Middle frontal gyrus (tissue), 1 donor: ENCODE results near the gene CCR5AS.
"Not testable (repeated sequence)": the region's sequence is repeated elsewhere in the genome, so short reads cannot be mapped to it uniquely, and the experiment has no call there.

Source experiments
- DNase-seq: peaks from one replicate; pipeline ENCODE4 v3.0.0-alpha.2; 2015; ENCODE audit warnings: low spot score; ENCODE audit errors: extremely low spot score

CCR5AS gene

DNA sequence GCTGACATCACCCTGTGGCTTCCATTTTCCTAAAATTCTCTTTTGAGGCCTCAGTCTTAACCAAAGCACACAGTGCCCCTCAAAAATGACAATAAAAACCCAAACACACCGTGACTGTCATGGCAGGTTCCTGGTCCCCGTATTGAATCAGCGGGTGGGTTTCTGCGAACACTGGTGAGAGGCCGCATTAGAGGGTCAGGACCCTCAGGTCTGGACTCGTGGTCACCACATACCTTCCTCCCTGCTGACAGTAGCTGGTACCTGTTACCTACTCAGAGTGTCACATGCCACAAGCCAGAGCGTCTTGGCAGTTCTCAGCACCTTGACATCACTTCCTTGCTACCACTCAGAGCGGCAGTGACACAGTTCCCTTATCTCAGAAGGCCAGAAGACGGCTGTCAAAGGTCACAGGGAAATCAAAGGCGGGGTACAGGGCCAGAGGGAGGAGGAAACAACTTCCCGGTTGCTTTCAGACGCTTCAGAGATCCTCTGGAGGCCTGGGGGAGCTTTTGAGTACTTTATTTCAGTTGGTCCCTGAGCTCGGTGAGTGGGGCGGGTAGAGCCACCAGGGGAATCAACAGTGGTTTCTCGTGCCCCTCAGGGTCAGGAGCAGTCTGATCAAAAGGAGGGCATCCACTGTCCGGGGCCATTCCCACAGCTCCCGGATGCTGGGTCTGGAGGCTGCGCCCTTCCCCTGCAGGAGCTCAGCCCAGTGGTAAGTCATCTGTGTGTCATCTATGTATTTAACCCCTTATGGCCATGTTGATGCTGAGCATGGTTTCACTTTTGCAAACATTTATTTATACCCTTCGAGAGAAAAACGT, at the start of gene CCR5AS, which contains the start of gene CCRL2:
Gene CCR5AS, minus strand, starts transcription at position 279 of the 824 bp plus-strand sequence.
Gene CCRL2, plus strand, starts transcription at position 472 of the 824 bp plus-strand sequence. CDS start 821 bp downstream, outside the sequence.
- no peak for DNase-seq

DNA sequence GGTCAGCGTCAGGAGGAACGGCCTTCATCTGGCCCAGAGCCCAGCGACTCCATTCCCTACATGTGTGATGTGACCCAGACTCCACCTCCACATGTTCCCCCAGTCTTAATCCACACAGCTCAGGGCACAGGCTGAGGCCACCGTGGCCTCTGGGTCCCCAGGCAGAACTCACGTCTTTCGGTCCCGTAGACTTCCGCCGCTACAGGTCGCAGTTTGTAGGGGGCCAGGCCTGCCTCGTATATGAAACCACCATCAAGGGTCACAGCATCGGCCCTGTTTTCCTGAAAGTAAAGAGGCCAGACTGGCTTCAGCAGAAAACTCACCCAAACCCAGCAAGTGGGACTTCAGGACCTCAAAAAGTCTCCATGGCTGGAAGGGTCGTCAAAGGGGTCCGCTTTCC, 49.3 kb upstream of the CCR5AS start:
- no peak for DNase-seq

DNA sequence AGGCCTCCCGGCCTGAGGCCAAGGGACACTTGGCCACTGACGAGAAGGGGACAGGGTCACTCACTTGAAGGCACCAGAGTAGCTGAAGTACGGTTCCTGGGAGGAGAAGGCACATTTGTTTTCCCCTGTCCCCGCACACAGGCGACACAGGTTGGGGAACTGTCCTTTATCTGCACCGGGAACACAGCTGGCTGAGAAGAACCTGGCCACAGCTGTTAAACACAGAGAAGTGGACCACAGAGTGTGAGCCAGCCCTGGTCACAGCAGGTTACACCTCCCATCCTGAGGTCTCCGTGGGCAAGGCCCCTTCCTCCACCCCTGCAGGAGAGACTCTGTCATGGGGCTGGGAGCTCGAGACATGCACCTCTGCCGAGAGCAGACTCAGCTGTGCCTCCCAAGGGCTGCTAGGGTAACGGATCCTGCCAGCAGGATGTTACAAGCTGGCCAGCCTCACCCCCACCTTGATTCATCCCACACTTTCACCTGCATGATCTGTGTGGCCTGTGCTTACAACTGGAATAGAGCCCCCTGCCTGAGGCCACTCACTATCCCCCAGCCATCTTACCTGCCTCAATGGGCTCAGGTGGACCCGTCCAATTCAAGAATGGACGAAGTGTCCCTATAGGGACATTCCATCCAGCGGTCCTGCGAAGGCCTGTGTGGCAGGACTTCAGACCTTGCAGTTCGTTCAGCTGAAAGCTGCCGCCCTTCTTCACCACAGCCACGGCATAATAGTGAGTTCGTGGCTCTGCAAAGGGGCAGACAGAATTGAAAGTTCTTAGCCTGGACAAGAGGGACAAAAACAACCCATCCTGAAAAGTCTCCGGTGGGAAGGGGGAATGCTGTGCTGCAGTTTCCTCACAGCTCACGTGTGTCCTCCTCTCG, 48.6 kb upstream of the CCR5AS start:
- no peak for DNase-seq

DNA sequence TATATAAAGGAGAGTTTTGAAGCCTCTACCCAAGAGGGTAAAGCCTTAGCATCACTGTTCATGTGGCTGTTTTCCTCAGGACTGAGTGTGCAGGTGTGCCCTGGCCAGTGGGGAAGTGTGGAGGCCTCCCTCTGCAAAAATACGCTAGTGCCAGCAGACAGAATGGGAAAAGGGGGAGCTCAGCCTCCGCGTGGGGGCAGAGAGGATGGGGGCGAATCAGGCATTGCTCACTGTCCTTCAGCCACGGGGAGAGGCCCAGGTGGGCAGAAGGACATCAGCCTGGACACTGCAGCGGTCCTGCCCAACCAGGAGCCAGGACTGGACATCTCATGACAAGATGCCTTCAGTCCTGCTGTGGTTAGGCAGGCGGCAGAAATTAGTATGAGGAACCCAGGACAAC, 47.7 kb upstream of the CCR5AS start:
- no peak for DNase-seq

DNA sequence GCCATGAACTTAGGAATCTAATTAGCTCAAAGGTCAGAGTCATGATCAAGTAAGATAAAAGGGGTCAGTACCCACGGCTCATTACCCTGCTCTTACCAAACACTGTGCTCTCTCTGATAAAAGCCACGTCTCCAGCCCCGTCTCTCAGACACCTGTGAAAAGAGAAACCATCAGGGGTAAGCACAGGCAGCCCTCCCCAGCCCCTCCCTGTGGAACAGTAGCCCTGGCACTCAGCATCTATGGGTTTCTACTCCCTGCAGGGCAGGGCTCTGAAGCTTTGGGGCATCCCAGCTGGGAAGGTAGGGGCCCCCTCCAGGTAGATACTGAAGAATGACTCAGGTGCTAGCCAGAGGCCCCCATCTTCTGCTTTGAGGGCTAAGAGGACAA, 47.3 kb upstream of the CCR5AS start:
- no peak for DNase-seq

DNA sequence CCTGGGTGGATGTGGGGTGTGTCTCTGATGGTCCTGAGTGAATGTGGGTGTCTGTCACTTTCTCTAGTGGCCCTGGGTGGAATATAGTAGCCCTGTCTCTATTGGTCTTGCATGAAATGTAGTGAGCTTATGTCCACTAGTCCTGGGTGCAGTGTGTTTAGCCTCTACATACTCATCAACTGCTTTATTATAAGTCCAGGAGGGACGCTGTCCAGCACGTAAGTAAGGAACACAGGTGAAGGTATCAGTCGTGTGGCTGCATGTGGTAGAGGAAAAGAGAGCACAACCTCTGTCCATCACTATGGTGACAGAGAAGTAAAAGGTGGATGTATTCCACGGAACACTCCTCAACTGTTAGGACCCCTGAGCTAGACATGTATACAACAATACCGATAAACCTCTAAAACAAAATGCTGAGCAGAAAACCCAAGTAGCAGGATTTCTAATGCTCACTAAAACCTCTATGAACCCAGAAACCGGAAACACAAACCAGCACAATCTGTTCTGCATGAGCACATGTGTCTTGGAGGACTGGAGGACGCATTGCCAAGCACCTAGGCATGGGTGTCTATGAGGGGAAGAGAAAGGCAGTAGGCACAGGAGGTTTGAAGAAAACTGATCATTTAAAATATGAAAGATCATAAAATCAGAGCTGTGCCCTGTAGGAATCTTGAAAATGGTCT, 46.8 kb upstream of the CCR5AS start:
- no peak for DNase-seq

DNA sequence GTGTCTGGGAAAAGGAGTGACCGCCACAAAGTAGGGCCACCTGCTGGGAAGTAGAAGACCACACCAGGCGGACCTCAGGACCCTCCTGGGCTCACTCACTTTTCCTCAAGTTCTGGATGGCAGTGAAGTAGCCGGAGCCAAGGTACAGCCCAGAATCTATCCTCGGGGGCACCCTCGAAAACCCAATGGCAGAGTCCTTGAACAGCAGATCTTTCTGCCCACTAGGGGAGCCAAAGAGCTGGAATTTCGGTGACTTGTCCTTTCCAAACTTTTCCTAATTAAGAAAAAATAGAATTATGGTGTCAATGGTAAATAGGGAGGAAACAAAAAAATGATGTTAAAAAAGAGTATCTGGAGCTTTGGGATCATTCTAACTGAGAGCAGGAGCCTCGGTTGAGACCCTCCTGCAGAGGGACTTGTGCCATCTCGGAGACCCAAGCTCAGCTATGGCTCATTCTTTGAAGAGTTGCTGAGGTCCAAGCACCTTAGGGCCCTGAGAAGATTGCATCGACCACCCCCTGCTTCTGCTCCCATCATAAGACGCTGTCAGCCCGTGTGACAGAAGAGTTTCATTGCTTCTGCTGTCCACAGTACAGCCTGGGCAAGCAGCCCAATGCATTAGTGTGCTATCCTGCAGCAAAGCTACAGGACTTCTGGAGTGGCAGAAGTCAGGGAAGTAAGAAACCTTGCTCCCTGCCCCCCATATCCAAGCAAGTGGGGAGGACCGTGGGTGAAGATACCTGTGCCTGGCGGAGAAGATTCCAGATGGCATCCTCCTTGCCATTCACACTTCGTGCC, 43.1 kb upstream of the CCR5AS start:
- no peak for DNase-seq

DNA sequence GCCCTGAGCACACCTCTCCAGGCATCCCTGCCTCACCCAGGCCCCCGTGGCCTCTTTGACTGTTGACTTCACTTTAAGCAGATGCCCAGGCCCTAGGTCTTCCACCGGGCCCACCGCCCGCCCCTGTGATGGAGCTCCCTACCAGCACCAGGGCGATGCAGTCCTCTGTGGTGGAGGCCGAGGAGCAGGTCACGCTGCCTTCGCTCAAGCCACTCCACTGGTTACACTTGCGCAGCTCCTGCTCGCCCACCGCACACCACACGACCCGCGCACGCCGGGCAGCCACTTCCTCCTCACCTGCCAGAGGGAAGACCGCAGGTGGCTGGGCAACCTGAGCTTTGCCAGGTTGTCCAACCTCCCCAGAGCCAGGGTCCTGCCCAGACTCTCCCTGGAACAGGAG, 41.9 kb upstream of the CCR5AS start:
- DNase-seq: no peak

DNA sequence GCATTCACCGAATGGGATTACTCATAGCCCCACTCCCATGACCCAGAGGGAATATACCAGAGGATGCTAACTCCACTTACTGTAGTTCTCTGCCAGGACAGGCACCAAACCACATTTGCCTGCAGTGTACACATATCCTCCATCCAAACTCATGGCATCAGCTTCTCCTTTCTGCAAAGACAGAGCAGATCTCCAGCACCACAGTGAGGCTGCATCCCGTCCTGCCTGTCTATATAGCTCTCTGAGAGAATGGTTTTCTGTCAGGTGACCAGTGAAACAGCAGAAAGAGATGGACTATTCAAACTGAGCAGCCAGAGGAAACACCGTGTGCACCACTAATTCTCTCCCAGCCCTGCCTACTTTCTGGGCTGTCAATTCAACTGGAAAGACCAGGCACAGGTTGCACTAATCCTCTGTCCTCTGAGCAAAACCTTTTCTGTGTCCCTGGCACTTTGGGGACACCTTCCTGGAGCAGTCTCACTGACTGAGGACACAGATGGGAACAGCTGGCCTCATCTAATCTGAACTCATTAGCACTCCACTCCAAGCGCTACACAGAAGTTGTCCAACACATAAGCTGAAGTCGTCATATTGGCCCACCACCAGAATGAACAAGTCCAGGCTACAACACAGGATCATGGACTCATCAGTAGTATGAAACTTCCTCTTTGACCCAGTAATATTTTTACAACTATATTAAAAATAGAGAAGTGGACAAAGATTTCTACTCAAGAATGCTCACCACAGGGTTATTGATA, 40.5 kb upstream of the CCR5AS start:
- no peak for DNase-seq

DNA sequence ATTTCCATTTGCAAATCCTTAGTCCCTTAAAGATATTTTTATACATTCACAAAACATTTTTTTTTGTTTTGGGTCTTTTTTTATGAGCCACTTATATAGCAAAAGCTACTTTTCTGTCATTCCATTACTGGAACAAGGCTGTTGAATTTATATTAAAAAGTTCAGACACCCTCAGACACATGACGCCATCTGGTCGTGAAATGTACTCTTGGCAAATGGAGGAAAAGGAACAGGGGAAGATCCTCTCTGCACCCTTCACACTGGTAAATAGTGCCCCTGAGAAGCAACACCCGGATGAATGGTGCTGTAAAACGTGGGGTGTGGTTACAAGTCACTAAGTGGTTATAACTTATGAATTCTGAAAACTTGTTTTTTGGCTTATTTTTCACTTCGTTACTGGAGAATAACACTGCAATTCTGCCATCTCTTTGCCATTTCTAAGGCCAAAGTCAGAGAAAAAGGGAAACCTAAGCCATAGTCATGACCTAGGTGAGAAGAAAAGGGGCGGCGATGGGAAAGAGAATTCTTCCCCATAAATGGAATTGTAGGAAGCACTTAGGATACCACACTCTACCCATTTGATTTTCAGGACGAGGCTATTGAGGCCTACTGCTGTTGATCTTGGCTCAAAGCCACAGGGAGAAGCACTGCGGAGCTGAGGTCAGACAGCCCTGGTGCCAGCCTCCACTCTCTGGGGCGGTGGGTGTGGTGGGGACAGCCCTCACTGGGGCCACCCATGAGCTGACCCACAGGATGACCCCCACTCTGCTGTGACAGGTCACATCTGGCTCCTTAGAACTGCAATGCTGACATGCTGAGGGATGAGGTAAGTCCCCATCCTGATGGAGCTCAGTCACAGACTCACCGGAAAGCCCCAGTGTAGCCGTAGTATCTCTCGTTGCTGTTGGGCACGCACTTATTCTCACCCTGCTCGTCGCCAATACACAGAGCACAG, 36.0 kb upstream of the CCR5AS start:
- DNase-seq: no peak

DNA sequence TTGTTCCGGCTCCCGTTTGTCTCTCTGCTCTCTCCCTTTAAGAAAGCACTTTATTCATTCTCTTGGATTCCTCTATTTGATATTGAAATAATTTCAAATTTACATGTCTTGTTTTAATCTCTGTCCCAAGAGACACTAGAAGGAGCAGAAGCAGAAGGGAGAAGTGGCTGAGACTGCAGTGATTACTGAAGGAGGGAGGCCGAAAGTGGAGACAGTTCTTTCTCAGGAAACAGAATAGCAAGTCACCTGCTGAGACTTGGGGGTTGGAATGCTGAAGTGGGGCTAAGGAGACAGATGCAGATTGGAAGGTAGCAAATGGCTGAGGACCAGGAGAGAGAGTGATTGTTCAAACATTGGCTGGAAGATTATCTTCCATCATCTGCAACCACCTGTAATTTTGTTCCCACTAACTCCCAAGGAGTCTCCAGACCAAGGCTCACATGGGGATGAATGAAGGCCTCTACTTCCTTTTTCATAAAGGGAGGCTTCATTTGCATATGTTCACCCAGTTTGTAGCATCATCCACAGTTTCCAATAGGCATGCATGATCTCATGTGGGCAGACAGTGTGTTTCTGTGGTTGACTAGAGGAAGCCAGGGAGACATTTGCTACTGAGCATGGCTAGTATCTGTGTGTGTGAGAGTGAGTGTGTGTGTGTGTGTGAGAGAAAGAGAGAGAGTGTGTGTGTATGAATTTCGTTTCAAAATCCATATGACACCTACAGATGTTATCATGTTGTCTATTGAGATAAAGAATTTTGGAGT, 33.8 kb upstream of the CCR5AS start:
- DNase-seq: no peak

DNA sequence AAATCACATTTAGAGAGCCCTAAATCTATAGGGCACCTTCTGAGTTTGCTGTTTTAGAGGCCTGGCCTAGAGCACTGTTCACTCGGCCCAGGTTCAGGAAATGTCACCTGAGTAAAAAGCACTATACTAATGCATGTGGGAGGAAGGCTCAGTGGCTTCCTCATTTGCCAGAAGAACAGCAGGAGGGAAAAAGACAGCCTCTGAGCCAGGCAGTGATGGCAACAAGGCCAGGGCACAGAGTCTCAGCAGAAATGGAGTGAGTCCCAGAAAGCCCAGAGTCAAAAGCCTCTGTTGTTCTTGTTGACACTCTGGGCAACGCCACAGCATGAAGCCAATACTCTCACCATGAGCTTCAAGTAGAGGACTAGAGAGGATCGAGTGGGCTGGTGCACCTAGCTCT, 32.0 kb upstream of the CCR5AS start:
- DNase-seq: no peak

DNA sequence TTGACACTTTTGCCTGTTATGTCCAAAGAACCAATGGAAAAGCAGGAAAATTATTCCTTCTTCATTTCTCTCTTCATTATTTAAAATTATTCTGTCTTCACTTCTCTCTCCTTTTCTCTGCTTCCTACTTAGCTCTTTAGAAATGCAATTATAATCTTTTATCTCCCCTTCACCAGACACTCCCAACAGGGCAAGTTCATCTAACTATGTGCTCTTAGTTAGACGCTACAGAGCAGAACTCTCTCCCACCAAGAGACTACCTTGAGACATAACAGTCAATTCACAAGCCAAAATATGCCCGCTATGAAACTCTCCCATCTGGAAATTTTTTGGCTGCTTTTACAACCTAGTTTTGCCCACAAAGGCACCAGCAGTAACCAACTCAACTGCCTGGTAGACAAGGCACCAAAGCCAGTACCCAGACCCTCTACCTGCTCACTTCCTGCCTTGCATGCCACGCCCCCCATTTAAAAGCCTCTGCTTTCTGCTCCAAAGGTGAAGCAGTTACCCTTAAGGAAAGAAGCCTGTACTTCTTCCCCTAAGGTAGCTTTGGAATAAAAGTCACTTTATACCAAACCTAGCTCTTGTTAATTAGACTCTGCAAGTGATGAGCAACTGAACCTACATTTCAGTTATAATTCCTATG, 28.3 kb upstream of the CCR5AS start:
- DNase-seq: no peak

DNA sequence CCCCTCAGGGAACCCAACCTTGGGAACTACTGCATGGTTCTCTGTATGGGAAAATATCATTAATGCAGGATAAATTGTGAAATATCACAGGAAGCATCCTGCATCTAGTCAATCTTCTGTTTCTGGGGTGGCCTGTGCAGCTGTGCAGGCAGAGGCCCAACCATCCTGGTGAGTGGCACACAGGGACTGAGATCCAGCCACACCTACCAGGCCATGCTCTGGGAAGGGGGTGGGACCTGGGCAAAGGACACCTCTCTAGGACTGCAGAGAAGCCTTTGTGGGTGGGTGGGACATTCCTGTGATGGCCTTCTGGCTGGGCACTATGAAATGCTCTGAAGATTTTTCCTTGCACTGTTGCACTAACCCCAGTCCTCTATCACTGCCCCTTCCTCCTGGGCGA, 27.0 kb upstream of the CCR5AS start:
- no peak for DNase-seq

DNA sequence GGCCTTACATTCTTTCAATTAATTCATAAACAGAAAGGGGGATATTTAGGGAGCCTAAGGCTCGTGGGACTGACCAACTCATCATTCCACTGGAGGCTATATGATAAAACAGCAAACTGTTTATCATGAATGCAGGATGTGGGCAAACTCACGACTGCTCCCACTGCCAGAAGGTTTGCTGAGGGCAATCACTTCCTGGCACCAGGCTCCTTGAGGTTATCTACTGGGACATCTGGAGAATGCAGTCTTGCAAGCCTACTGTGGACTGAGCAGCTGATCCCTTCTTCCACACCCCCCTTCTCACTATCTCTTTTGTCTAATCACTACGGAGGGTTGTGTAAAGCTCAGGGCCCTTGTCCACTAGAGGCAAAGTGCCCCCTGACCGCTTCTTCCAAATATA, 26.3 kb upstream of the CCR5AS start:
- not testable (repeated sequence) for DNase-seq

DNA sequence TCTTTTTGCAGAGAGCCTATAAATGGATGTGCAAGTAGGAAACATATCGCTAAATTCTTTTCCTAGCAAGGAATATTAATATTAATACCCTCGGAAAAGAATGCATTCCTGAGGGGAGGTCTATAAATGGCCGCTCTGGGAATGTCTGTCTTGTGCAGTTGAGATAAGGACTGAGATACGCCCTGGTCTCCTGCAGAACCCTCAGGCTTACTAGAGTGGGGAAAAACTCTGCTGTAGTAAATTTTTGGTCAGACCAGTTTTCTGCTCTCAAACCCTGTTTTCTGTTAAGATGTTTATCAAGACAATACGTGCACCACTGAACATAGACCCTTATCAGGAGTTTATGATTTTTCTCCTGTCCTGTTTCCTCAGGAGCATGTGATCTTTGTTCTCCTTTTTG, 25.0 kb upstream of the CCR5AS start:
- DNase-seq: not testable (repeated sequence)

DNA sequence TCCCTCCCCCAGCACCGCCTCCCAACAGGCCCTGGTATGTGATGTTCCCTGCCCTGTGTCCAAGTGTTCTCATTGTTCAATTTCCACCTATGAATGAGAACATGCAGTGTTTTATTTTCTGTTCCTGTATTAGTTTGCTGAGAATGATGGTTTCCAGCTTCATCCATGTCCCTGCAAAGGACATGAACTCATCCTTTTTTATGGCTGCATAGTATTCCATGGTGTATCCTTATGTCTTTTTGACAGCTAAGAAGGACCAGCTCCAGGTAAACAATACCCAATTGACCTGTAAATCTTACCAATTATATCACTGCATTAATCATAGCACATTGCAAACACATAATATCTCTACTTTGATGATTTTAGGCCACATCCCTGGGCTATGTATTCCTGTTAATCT, 24.0 kb upstream of the CCR5AS start:
- not testable (repeated sequence) for DNase-seq

DNA sequence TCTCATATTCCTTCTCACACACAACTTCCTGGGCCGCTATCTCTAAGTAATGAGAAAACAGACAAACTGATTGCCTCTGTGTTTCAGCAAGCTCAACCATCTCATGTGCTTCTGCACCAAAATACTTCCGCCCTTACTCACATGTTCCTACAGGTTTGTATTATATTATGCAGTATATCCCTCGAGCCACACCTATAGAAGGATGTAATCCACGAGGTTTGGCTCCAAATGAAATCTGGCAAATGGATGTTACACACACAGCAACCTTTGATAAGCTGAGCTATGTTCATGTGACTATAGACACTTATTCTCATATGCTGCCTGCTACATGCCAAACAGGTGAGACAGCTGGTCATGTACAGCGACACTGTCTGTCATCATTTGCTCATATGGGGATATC, 22.8 kb upstream of the CCR5AS start:
- no peak for DNase-seq
